Measurements from ENCODE around the gene UNC13A.

The UNC13A gene

DNA sequence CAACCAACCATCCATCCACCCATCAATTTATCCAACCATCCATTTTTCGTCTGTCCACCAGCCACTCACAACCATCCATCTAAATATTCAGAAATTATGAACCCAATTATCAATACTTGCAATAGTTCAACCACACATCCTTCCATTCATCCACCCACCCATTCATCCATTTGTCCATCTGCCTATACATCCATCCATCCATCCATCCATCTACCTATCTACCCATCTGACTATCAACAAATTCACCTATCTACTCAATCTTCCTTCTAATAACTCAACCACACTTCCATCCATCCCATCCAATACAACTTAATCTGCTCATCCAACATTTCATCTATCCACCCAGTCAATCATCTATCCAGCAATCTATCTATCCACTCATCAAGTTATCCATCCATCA, 46.3 kb downstream of the UNC13A start:
- in situ Hi-C loops (cut with HindIII; ENCODE audit: low sequenced_read_pairs) = no loop called here
- no peak overlapping the region for H3K4me3 ChIP-seq (ENCODE audit: low read depth, low read length)
- no peak for TF ChIP-seq CTCF (IDR thresholded peaks at IDR 0.05; ENCODE audit: low read depth, low read length, missing control alignments)
- DNase-seq (ENCODE audit: low read depth) = no peak

GRCh38 chr19:17641181-17641580, 47.0 kb downstream of the UNC13A start:
- H3K4me3 ChIP-seq (ENCODE audit: low read depth, low read length) = no peak overlapping the region
- in situ Hi-C loops (cut with HindIII; ENCODE audit: low sequenced_read_pairs) = no loop called here
- DNase-seq (ENCODE audit: low read depth) = no peak
- no peak for TF ChIP-seq CTCF (IDR thresholded peaks at IDR 0.05; ENCODE audit: low read depth, low read length, missing control alignments)

DNA sequence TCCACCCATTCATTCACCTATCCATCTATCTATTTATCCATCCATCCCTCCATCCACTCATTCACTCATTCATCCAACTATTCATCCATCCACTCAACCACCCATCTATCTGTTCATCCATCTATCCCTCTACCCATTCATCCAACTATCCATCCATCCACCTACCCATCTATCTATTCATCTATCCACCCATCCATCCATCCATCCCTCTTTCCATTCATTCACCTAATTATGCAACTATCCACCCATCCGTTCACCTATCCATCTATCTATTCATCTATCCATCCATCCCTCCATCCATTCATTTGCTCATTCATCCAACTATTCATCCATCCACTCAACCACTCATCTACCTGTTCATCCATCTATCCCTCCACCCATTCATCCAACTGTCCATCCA, 54.5 kb downstream of the UNC13A start:
- DNase-seq (ENCODE audit: low read depth) = no peak
- in situ Hi-C loops (cut with HindIII; ENCODE audit: low sequenced_read_pairs) = no loop called here
- H3K4me3 ChIP-seq (ENCODE audit: low read depth, low read length) = no peak overlapping the region
- TF ChIP-seq CTCF (IDR thresholded peaks at IDR 0.05; ENCODE audit: low read depth, low read length, missing control alignments) = no peak

GRCh38 chr19:17632577-17632976, 55.6 kb downstream of the UNC13A start:
- H3K4me3 ChIP-seq (ENCODE audit: low read depth, low read length) = no peak overlapping the region
- in situ Hi-C loops (cut with HindIII; ENCODE audit: low sequenced_read_pairs) = no loop called here
- no peak for DNase-seq (ENCODE audit: low read depth)
- no peak for TF ChIP-seq CTCF (IDR thresholded peaks at IDR 0.05; ENCODE audit: low read depth, low read length, missing control alignments)

DNA sequence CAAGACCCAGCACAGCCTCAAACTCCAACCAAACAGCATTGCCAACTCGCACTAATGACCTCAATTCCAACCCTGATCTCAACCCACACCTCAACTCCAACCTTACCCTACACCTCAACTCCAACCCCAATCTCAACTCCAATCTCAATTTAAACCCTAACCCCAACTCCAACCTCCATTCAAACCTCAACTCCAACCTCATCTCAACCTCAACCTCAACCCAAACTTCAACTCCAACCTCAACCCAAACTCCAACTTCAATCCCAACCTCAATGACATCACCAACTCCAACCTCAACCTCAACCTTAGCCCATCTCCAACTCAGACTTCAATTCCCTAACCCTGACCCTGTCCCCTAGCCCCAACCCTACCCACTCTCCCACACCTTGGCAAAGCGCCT, 58.4 kb downstream of the UNC13A start:
- no peak for TF ChIP-seq CTCF (IDR thresholded peaks at IDR 0.05; ENCODE audit: low read depth, low read length, missing control alignments)
- no peak overlapping the region for H3K4me3 ChIP-seq (ENCODE audit: low read depth, low read length)
- in situ Hi-C loops (cut with HindIII; ENCODE audit: low sequenced_read_pairs) = no loop called here
- no peak for DNase-seq (ENCODE audit: low read depth)

GRCh38 chr19:17627921-17628320, 60.2 kb downstream of the UNC13A start:
- DNase-seq (ENCODE audit: low read depth) = no peak
- no peak overlapping the region for H3K4me3 ChIP-seq (ENCODE audit: low read depth, low read length)
- TF ChIP-seq CTCF (IDR thresholded peaks at IDR 0.05; ENCODE audit: low read depth, low read length, missing control alignments) = no peak
- in situ Hi-C loops (cut with HindIII; ENCODE audit: low sequenced_read_pairs) = no loop called here

- in situ Hi-C loops (cut with HindIII; ENCODE audit: low sequenced_read_pairs) = no loop called here
- DNase-seq (ENCODE audit: low read depth) = no peak
- TF ChIP-seq CTCF (IDR thresholded peaks at IDR 0.05; ENCODE audit: low read depth, low read length, missing control alignments) = no peak
- no peak overlapping the region for H3K4me3 ChIP-seq (ENCODE audit: low read depth, low read length)
These were observed 61.0 kb downstream of the UNC13A start for GRCh38 chr19:17627161-17627560.

Data from astrocyte of the cerebellum (primary cell).